ENCODE results near the gene PDGFD. TPM values are rescaled to one million over a fixed set of nuclear protein-coding genes. Genes with fewer than 3 reads are reported as not detected.

PDGFD gene
- total and polyA plus RNA-seq, 2 donors (not counting 3 experiments of a cell fraction or from before 2014, with no cell fraction given) = 6.3 to 13.1 TPM

GRCh38 chr11:103872748-103873147, 291.2 kb downstream of the PDGFD start:
- Histone ChIP-seq H3K4me1 (ENCODE audit: control insufficient read depth, extremely low read depth, insufficient read depth, low read length) (no peaks in the 10 kb centered on the region), H3K4me3 (replicated peaks in 1 of 3; ENCODE audit: insufficient read depth in 1 of 3, low read depth in 1 of 3, low read length in 3 of 3) (no peak overlapping the region), H3K36me3 (ENCODE audit: control insufficient read depth in 2 of 2, extremely low read depth in 1 of 2, insufficient read depth in 2 of 2, low read length in 2 of 2) (no peaks in the 10 kb centered on the region), H3K27me3 (ENCODE audit: control insufficient read depth in 2 of 2, insufficient read depth in 2 of 2, low read length in 2 of 2) (no peaks in the 10 kb centered on the region), H3K9me3 (replicated peaks; ENCODE audit: control insufficient read depth, insufficient read depth, low read length) (no peaks in the 10 kb centered on the region), H3K79me2 (ENCODE audit: control insufficient read depth, insufficient read depth, low read length) (no peaks in the 10 kb centered on the region), H3K27ac (ENCODE audit: insufficient read depth, low read depth, low read length) (no peak overlapping the region), H3K9ac (replicated peaks; ENCODE audit: extremely low read depth, insufficient read depth, low read length) (no peak overlapping the region), H3K9me1 (replicated peaks; ENCODE audit: control insufficient read depth, extremely low read depth, insufficient read depth, low read length) (no peaks in the 10 kb centered on the region), H4K20me1 (replicated peaks; ENCODE audit: control insufficient read depth, extremely low read depth, insufficient read depth, low read length) (no peaks in the 10 kb centered on the region), H3K4me2 (ENCODE audit: insufficient read depth, low read length) (no peak overlapping the region), H2AFZ (ENCODE audit: low read depth, low read length) (no peak overlapping the region)
- intact Hi-C loops (cut with micrococcal nuclease) = no loop called here
- TF ChIP-seq CTCF (IDR thresholded peaks at IDR 0.05; ENCODE audit: extremely low read depth in 1 of 2, insufficient read depth in 1 of 2, low read depth in 1 of 2, low read length in 2 of 2) (no peak), GATA2 (IDR thresholded peaks at IDR 0.05; ENCODE audit: insufficient read depth, insufficient read length, low read depth, low read length) (no peak), JUN (IDR thresholded peaks at IDR 0.05; ENCODE audit: borderline replicate concordance, insufficient read depth, insufficient read length, low read depth) (no peak), MYC (IDR thresholded peaks at IDR 0.05; ENCODE audit: low read depth, low read length) (no peak), FOS (IDR thresholded peaks at IDR 0.05; ENCODE audit: borderline replicate concordance, insufficient read depth, low read length) (no peak), EZH2 (IDR thresholded peaks at IDR 0.05; ENCODE audit: borderline replicate concordance, low read depth, low read length, severe bottlenecking) (no peak), POLR2A (IDR thresholded peaks at IDR 0.05; ENCODE audit: low read depth, low read length) (no peak), POLR2AphosphoS5 (IDR thresholded peaks at IDR 0.05; ENCODE audit: insufficient read depth, low read depth, low read length) (no peak), MAX (IDR thresholded peaks at IDR 0.05; ENCODE audit: insufficient read depth, insufficient read length) (no peak)
- dilution Hi-C loops (cut with MboI; ENCODE audit: extremely low pct_ligation_motif_present, low sequenced_read_pairs) = no loop called here
- FAIRE-seq (no peak), DNase-seq (ENCODE audit: low read depth, low spot score) (no peak)
- BruUV-seq (replicated peaks) = no TSS peak
- ChIA-PET POLR2A (no interaction called here), CTCF (interaction anchor here (2.0 kb wide), 1 partner anchor 190 kb away, joined by 7 read pairs; no protein-coding TSS in a partner anchor)

All from endothelial cell of umbilical vein (primary cell).